Trophoblast cell (in vitro differentiated cells and primary cell): Measurements from ENCODE around the gene SYNC.

Experiments used
- DNase-seq, 2 donors: peaks; one replicate each; pipeline ENCODE4 v3.0.0-alpha.2; 2016
- H2AFZ ChIP-seq: 2 replicates; pipeline ENCODE4 v1.6.1; 2013; ENCODE audit warnings: low read length, moderate library complexity, mild to moderate bottlenecking; ENCODE audit not compliant: insufficient read depth, poor library complexity
- H2AK5ac ChIP-seq: 2 replicates; pipeline ENCODE4 v1.6.1; 2013; ENCODE audit warnings: mild to moderate bottlenecking, low read length
- H2BK120ac ChIP-seq: 2 replicates; pipeline ENCODE4 v1.6.1; 2013; ENCODE audit warnings: low read length, mild to moderate bottlenecking, moderate library complexity; ENCODE audit not compliant: insufficient read depth, poor library complexity
- H2BK12ac ChIP-seq: 2 replicates; pipeline ENCODE4 v1.6.1; 2013; ENCODE audit warnings: mild to moderate bottlenecking, low read length, moderate library complexity
- H2BK5ac ChIP-seq: 2 replicates; pipeline ENCODE4 v1.6.1; 2013; ENCODE audit warnings: low read length, low read depth, moderate library complexity, mild to moderate bottlenecking; ENCODE audit not compliant: poor library complexity
- H3K14ac ChIP-seq: 2 replicates; pipeline ENCODE4 v1.6.1; 2013; ENCODE audit warnings: mild to moderate bottlenecking, low read length
- H3K18ac ChIP-seq: 2 replicates; pipeline ENCODE4 v1.6.1; 2013; ENCODE audit warnings: mild to moderate bottlenecking, low read length
- H3K23ac ChIP-seq: 2 replicates; pipeline ENCODE4 v1.6.1; 2013; ENCODE audit warnings: low read length
- H3K27ac ChIP-seq: 2 replicates; pipeline ENCODE4 v1.5.1; 2013; ENCODE audit warnings: low read depth, mild to moderate bottlenecking, inconsistent platforms, low read length, moderate library complexity
- H3K27me3 ChIP-seq: 2 replicates; pipeline ENCODE4 v1.6.1; 2013; ENCODE audit warnings: inconsistent platforms, mild to moderate bottlenecking, low read length, moderate library complexity; ENCODE audit not compliant: insufficient read depth
- H3K36me3 ChIP-seq, 2 experiments: 1 replicate in 1 of 2; 2 replicates in 1 of 2; pipeline ENCODE4 v1.6.1; 2013; ENCODE audit warnings: low read length in 2 of 2, mild to moderate bottlenecking in 2 of 2, moderate library complexity in 1 of 2; ENCODE audit not compliant: insufficient read depth in 2 of 2, control insufficient read depth in 1 of 2
- H3K4ac ChIP-seq: 2 replicates; pipeline ENCODE4 v1.6.1; 2013; ENCODE audit warnings: low read depth, mild to moderate bottlenecking, low read length, moderate library complexity
- H3K4me1 ChIP-seq, 2 experiments: 1 replicate in 1 of 2; 2 replicates in 1 of 2; pipeline ENCODE4 v1.6.1; 2013; ENCODE audit warnings: low read length in 2 of 2, mild to moderate bottlenecking in 2 of 2, moderate library complexity in 1 of 2; ENCODE audit not compliant: insufficient read depth in 2 of 2, control insufficient read depth in 1 of 2
- H3K4me2 ChIP-seq: 2 replicates; pipeline ENCODE4 v1.6.1; 2013; ENCODE audit warnings: inconsistent platforms, mild to moderate bottlenecking, low read length, moderate library complexity
- H3K4me3 ChIP-seq: 2 replicates; pipeline ENCODE4 v1.5.1; 2013; ENCODE audit warnings: mild to moderate bottlenecking, low read depth, low read length, inconsistent platforms
- H3K79me1 ChIP-seq: one replicate; pipeline ENCODE4 v1.6.1; 2013; ENCODE audit warnings: low read length
- H3K79me2 ChIP-seq: 2 replicates; pipeline ENCODE4 v1.6.1; 2013; ENCODE audit warnings: low read length, mild to moderate bottlenecking; ENCODE audit not compliant: control insufficient read depth, insufficient read depth, poor library complexity
- H3K9ac ChIP-seq: 2 replicates; pipeline ENCODE4 v1.6.1; 2013; ENCODE audit warnings: mild to moderate bottlenecking, low read length
- H3K9me3 ChIP-seq: 2 replicates; pipeline ENCODE4 v1.6.1; 2013; ENCODE audit warnings: low read depth, mild to moderate bottlenecking, control low read depth, inconsistent platforms, low read length; ENCODE audit not compliant: insufficient read depth
- H4K12ac ChIP-seq: 2 replicates; pipeline ENCODE4 v1.6.1; 2013; ENCODE audit warnings: low read depth, mild to moderate bottlenecking, low read length, moderate library complexity
- H4K8ac ChIP-seq: 2 replicates; pipeline ENCODE4 v1.6.1; 2013; ENCODE audit warnings: low read depth, mild to moderate bottlenecking, low read length, moderate library complexity
- H4K91ac ChIP-seq: one replicate; pipeline ENCODE4 v1.6.1; 2013; ENCODE audit warnings: low read depth, mild to moderate bottlenecking, low read length, moderate library complexity
- WGBS: extraction: QIAGEN DNeasy Blood & Tissue Kit; methylation state at CpG from one replicate; pipeline ENCODE4 v1.1.7; 2013; ENCODE audit warnings: missing lambda C conversion rate; ENCODE audit not compliant: insufficient read length, insufficient coverage; ENCODE audit errors: extremely low coverage; 5-methylcytosine and 5-hydroxymethylcytosine counted together

Gene SYNC

GRCh38 chr1:32727876-32728275, 25.3 kb upstream of the SYNC start:
- Histone ChIP-seq H3K9ac (no peak overlapping the region), H3K4me2 (no peak overlapping the region), H3K14ac (no peak overlapping the region), H3K18ac (no peak overlapping the region), H2BK12ac (no peak overlapping the region), H2AFZ (no peak overlapping the region), H4K12ac (no peak overlapping the region), H3K27ac (no peak overlapping the region), H3K27me3 (no peaks in the 10 kb centered on the region), H3K36me3 (no peaks in the 10 kb centered on the region), H4K8ac (no peak overlapping the region), H3K79me1 (peaks cover 11% of the 10 kb centered on the region), H2BK5ac (no peak overlapping the region), H3K4me3 (no peak overlapping the region), H3K9me3 (no peaks in the 10 kb centered on the region), H3K79me2 (no peaks in the 10 kb centered on the region), H2AK5ac (no peak overlapping the region), H3K4ac (no peak overlapping the region), H3K4me1 (peaks cover 12 to 13% of the 10 kb centered on the region in 2 experiments), H3K23ac (no peak overlapping the region), H2BK120ac (no peak overlapping the region), H4K91ac (no peak overlapping the region)
- no CpG with 5 or more reads among the region's 1 CpG for WGBS
- DNase-seq, result peak; percentile 61 to 64

GRCh38 chr1:32725615-32725982, 23.0 kb upstream of the SYNC start:
- no peak overlapping the region for H3K4me3 ChIP-seq
- H4K91ac ChIP-seq, result peak overlapping the region; percentile 52
- H3K79me1 ChIP-seq, result peaks cover 11% of the 10 kb centered on the region
- peak overlapping the region; percentile 8 for H4K8ac ChIP-seq
- peaks cover 12 to 13% of the 10 kb centered on the region in 2 experiments for H3K4me1 ChIP-seq
- H3K9me3 ChIP-seq, result no peaks in the 10 kb centered on the region
- peak overlapping the region; percentile 16 for H2BK12ac ChIP-seq
- H3K27ac ChIP-seq, result no peak overlapping the region
- H4K12ac ChIP-seq, result no peak overlapping the region
- peak overlapping the region; percentile 4 for H3K18ac ChIP-seq
- no peaks in the 10 kb centered on the region for H3K27me3 ChIP-seq
- H3K36me3 ChIP-seq, result no peaks in the 10 kb centered on the region
- H2AK5ac ChIP-seq, result peak overlapping the region; percentile 8
- H3K14ac ChIP-seq, result peak overlapping the region; percentile 15
- no peak overlapping the region for H2BK5ac ChIP-seq
- H3K9ac ChIP-seq, result no peak overlapping the region
- H3K79me2 ChIP-seq, result no peaks in the 10 kb centered on the region
- H2AFZ ChIP-seq, result no peak overlapping the region
- peak overlapping the region; percentile 12 for H2BK120ac ChIP-seq
- H3K4me2 ChIP-seq, result no peak overlapping the region
- DNase-seq, result no peak
- no peak overlapping the region for H3K23ac ChIP-seq
- H3K4ac ChIP-seq, result no peak overlapping the region
- WGBS, result no CpG with 5 or more reads among the region's 3 CpGs

- H2AFZ ChIP-seq, result peak overlapping the region; percentile 32
- H3K9ac ChIP-seq, result no peak overlapping the region
- peak overlapping the region; percentile 22 for H3K14ac ChIP-seq
- peak overlapping the region; percentile 6 for H2BK5ac ChIP-seq
- H3K4me1 ChIP-seq, result peaks cover 12 to 13% of the 10 kb centered on the region in 2 experiments
- no peak overlapping the region for H3K23ac ChIP-seq
- peak overlapping the region; percentile 42 for H2AK5ac ChIP-seq
- no peak overlapping the region for H3K4me3 ChIP-seq
- H4K91ac ChIP-seq, result peak overlapping the region; percentile 80
- H4K8ac ChIP-seq, result peak overlapping the region; percentile 31
- H3K36me3 ChIP-seq, result no peaks in the 10 kb centered on the region
- DNase-seq, result peak; percentile 47 to 58
- H3K4me2 ChIP-seq, result no peak overlapping the region
- peak overlapping the region; percentile 49 for H2BK120ac ChIP-seq
- no peaks in the 10 kb centered on the region for H3K9me3 ChIP-seq
- no CpG with 5 or more reads among the region's 14 CpGs for WGBS
- H2BK12ac ChIP-seq, result peak overlapping the region; percentile 63
- H3K27me3 ChIP-seq, result no peaks in the 10 kb centered on the region
- no peak overlapping the region for H4K12ac ChIP-seq
- H3K4ac ChIP-seq, result peak overlapping the region; percentile 5
- H3K18ac ChIP-seq, result peak overlapping the region; percentile 15
- no peak overlapping the region for H3K27ac ChIP-seq
- peaks cover 11% of the 10 kb centered on the region for H3K79me1 ChIP-seq
- no peaks in the 10 kb centered on the region for H3K79me2 ChIP-seq
Observed at GRCh38 chr1:32724678-32725614, 22.4 kb upstream of the SYNC start.

- Histone ChIP-seq H3K4me1 (peaks cover 10% of the 10 kb centered on the region in 2 experiments), H2AFZ (no peak overlapping the region), H2BK12ac (no peak overlapping the region), H3K18ac (no peak overlapping the region), H2BK5ac (no peak overlapping the region), H3K36me3 (no peaks in the 10 kb centered on the region), H4K91ac (no peak overlapping the region), H3K9ac (no peak overlapping the region), H3K27ac (no peak overlapping the region), H3K4me2 (no peak overlapping the region), H3K79me1 (peaks cover 3% of the 10 kb centered on the region), H3K4me3 (no peak overlapping the region), H2AK5ac (no peak overlapping the region), H3K14ac (no peak overlapping the region), H4K8ac (no peak overlapping the region), H3K9me3 (no peaks in the 10 kb centered on the region), H3K23ac (no peak overlapping the region), H2BK120ac (no peak overlapping the region), H3K79me2 (no peaks in the 10 kb centered on the region), H4K12ac (no peak overlapping the region), H3K27me3 (no peaks in the 10 kb centered on the region), H3K4ac (no peak overlapping the region)
- peak in 1 of 2 donors; percentile 61 for DNase-seq
- no CpG with 5 or more reads among the region's 4 CpGs for WGBS
Observed at GRCh38 chr1:32719681-32720275, 17.2 kb upstream of the SYNC start.
